Measurements from ENCODE around the gene STARD3.

Gene STARD3

DNA sequence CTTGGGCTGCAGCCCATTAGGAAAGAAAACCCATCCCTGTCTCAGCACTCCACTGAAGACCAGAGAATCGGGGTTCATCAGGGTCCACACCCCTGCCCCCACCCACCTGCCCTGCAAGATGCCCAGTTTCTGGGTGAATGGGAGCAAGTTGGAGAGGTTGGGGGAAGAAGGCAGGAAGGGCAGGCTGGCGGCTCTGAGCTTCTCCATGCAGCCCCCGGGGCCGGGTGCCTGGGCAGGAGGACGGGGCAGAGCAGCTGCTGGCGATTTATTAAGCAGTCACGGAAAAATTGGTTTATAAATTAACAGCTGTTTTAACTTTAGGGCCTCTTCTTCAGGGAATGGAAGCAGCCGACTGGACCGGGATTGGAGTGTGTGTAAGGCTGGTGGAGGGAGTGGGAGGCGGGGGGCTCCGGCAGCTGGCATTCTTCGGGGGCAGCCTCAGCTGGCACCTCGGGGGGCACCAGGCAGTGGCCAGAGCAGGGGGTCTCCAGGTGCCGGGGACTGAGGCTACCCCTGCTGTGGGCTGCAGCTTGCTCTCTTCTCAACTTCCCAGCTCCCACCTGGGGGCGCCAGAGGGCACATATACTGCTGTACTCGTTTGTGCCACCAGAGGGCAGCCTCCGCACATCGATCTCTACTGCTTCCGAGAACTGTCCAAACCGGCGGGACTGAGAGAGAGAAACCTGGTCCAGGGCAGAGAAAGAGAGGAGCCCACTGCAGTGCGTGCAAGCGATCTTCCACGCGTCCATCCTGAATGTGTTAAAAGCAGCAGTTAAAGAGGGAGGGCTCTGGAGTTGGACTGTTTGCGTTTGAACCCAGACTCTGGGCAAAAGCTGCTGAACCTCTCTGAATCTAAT, 15.2 kb upstream of the STARD3 start:
- DNase-seq = peak; percentile 29

DNA sequence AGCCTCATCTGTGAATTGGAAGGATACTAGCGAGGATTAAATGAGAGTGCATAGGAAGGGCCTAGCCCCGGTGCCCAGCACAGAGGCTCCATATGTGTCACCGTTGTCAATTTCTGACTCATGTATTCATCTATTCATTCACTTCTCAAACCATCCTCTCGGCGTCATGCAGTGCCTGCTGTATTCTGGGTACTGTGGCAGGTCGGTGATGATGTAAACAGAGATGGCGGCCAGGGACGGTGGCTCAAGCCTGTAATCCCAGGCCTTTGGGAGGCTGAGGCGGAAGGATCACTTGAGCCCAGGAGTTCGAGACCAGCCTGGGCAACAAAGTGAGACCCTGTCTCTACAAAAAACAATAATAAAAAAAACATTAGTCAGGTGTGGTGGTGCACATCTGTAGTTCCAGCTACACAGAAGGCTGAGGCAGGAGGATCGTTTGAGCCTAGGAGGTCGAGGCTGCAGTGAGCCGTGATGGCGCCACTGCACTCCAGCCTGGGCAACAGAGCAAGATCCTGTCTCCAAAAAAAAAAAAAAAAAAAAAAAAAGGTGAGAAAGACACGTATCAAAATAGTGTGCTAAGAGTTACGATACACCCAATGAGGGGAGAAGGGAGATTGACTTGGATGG, 14.5 kb upstream of the STARD3 start:
- DNase-seq = no peak

DNA sequence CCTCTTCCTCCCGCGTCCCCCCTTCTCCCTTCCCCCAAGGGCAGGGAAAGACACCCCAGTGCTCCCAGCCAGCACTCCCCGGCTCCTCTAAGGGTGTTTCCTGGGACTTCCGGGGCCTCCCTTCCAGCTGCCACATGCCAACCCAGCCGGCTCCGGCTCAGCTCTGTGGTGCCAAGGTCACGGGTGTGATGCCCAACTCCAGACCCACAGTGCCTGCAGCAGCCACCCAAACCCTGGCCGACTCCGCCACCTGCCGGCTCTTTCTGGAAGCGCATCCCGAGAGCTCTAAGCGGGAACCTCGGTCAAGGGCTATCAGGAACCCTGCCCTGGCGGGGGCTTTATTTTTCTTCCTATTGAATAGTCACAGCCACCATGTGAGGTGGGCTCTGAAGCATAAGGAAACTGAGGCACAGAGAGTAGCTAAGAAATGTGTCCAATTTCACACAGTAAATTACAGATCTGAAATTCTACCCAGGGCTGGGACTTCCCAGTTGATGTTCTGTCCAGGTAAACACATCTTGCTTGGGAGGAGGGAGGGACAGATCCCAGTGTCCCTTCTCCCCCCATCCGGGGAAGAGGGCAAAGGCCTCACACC, 13.5 kb upstream of the STARD3 start:
- DNase-seq = no peak

DNA sequence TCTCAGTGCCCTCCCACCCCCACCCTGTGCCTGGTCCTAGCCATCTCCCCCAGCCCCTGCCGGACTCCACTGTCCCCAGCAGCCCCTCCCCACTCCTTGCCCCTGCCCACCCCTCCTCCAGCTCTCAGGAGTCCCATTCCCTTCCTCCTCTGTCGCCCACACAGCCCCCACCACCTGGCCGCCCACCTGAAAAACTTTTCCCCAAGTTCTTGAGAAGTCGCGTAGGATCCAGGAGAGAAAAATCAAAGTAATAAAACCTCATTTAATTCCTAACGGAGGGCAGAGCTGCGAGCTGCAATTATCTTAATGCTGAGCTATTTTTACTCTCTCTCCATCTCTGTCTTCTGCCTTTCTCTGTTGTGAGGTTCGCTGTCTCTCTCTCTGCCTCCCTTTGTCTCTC, 12.6 kb upstream of the STARD3 start:
- no peak for DNase-seq

DNA sequence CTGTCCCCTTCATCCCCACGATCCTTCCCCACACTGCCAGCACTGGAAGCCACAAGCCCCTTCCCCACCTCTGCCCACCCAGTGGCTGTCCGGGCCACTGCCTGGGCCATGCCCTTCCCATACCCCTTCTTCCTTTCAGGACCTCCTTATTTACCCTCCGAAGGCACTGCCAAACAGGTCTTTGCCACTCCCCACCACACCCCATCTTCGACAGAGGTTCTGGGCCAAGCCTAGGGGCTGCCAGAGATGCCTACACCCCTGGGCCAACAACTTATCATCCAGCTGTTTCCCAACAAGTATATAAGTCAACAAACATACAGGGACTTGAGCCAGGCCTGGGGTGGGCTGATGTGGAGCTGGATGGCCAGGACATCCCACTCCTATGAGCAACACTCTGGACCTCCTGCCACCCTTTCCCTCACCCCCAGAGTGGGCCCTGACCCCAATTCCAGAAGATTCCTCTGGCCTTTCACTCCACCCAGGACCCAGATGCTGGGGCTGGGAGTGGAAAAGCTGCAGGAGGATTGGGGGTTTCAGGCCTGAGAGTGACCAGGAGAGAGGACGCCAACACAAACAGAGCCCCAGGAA, 11.7 kb upstream of the STARD3 start:
- no peak for DNase-seq

DNA sequence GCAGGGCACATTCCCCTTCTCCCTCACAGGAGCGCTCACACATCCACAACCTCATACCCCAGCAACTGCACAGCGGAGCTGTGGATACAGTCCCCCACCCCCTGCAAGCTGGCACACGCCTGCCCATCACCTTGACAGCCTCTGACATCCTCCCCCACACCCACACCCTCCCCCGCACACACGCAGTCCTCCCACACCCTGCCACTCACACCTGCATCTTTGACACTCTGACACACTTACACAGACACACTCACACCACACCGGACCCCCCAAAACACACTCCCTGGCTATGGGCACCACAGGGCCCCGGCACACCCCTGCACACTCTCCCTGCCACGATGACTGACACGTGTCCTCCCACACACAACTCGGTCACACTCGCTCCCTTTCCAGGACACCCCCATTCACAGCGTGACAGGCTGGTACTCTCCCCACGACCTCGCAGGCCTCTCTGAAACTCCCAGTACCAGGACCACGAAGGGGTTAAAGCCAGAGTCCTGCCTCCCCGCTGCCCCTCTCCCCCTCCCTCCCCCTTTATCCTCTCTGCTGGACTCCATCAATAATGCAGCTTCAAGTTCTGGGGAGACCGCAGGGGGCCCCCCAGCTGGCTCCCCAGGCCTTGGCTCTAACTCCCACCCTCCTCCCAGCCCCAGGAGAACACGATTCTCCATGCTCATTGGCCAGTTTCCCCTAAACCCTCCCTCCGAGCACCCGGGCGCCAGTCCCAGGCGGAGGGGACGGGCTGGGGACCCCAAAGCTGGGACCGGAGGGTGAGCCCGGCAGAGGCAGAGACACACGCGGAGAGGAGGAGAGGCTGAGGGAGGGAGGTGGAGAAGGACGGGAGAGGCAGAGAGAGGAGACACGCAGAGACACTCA, 10.5 kb upstream of the STARD3 start, which contains the start of gene PPP1R1B:
TSS of gene PPP1R1B (plus strand) at position 782 of the 876 bp plus-strand sequence. CDS start 441 bp downstream, outside the sequence.
- no peak for DNase-seq

DNA sequence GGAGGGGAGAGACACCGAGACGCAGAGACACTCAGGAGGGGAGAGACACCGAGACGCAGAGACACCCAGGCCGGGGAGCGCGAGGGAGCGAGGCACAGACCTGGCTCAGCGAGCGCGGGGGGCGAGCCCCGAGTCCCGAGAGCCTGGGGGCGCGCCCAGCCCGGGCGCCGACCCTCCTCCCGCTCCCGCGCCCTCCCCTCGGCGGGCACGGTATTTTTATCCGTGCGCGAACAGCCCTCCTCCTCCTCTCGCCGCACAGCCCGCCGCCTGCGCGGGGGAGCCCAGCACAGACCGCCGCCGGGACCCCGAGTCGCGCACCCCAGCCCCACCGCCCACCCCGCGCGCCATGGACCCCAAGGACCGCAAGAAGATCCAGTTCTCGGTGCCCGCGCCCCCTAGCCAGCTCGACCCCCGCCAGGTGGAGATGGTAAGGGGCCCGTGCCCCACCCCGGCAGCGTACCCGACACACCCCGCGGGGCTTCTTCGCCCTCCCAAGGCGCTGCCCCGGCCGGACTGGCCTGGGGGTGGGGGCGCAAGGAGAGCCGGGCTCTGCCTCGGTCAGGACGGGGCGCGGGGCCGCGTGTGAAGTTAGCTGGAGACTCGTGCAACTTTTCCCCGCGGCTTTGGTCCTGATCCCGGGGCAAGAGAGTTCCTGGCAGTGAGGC, 9.8 kb upstream of the STARD3 start:
- DNase-seq = no peak

DNA sequence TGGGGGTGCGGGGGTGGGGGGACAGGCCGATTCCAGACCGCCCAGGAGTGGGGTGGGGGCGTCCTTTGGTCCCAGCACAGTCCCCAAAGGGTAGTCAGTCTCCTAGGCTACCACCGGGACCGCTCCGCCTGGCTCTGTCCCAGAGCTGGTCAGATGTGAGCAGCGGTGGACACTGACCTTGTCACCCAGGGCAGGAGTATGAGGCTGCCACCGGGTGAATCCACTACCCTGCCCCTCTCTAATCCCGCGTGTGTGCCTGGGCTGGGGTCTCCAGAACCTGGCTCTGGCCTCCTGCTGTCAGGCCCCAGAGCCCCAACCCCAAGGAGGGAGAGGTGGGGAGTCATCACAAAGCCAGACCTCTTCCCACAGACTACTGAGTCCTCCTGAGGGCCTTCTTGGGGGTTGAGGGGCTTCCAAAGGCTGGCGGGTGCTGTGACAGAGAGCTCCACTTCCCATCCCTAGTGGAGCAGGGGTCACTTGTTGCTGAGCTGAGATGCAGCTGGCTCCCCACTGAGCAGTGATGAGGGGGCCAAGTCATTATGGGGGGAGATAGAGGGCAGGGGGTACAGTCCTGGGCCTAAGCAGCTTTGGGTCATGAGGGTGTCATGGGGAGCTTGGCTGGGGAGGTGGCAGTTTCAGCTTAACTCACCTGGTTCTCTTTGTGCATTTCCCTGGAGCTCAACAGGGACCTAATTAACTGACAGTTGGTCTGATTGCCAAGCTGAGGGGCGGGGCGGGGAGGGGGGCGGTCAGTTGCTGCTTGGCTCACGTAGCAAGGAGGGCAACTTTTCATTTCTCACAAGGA, 9.0 kb upstream of the STARD3 start:
- no peak for DNase-seq

DNA sequence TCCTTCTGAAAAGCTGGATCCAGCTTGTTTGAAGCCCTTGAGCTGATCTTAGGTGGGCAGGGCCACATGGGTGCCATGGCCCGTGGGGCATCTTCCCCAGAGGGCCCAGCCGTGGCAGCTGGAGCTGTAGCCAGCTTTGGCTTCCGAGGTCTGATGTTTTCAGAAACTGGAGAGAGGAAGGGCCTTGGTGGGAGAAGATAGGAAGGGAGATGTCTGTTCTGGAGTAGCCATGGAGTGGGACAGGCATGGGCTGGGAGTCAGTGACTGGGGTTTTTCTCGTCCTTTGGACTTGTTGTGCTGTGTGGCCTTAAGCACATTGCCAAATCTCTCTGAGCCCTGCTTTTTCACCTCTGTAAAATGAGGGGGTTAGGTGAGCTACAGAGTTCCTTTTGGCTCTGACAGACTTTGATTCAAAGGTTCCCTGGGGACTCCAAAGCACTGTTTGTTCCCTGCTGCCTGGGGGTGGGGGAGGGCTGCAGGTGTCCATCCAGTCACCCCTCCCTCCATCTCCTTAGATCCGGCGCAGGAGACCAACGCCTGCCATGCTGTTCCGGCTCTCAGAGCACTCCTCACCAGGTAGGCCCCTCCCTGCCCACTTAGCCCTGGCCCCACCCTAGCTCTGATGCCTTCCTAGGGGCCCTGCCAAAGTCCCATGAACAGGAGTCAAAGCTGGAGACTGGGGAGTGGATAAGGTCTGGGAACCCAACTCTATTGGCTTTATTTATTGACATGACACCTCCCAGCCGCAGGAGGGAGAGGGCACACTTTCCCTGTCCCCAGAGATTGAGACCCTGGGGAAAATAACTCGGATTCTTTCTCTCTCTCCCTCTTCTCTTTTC, 8.1 kb upstream of the STARD3 start:
- DNase-seq = no peak

DNA sequence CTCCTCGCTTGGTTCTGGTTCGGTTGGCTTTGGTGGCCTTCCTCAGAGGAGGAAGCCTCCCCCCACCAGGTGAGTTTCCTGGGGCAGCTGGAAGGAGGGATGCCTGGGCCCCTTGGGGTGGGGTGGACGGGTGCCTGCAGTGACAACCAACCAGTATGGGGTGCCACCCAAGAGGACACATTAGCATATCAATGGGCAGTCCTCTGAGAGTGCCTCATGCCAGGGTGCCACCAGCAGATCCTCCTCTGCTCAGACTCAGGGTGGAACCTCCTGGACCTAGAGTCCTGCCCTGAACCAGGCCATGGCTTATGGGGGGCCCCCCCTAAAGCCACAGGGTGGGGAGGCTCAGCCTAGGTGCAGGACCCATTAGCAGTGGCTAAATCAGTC, 7.5 kb upstream of the STARD3 start:
- no peak for DNase-seq

DNA sequence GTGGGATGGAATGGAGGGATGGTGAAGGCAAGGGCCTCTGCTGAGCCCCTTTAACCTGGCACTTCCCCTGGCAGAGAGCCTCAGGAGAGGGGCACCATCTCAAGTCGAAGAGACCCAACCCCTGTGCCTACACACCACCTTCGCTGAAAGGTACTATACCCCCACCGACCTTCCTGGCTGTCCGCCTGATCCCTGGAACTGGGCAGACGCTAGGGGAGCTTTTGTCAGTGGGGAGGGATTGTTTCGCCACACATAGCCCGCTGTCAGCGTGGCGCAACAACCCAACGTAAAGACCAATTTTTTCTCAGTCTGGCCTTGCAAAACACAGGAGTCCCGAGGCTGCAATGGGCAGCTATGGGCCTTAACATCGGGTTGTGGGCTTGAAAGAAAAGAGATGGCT, 7.0 kb upstream of the STARD3 start:
- no peak for DNase-seq

DNA sequence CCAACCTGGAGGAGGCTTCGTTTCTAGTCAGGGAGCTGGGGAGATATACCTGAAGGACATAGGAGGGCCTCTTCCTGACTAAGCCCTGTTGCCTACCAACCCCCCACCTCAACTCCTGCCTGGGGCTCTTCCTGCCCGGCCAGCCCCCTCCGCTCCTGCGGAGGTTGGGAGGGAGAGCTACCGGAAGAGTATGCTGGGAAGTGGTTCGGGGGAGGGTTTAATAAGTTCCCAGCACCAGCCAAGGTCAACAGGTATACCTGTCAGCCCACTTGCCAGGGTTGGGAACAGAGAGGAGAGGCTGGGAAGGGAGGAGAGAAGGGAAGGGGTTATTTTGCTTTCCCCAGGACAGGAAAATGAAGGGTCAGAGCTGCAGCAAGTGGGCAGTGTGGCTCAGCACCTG, 5.5 kb upstream of the STARD3 start:
- DNase-seq = no peak

DNA sequence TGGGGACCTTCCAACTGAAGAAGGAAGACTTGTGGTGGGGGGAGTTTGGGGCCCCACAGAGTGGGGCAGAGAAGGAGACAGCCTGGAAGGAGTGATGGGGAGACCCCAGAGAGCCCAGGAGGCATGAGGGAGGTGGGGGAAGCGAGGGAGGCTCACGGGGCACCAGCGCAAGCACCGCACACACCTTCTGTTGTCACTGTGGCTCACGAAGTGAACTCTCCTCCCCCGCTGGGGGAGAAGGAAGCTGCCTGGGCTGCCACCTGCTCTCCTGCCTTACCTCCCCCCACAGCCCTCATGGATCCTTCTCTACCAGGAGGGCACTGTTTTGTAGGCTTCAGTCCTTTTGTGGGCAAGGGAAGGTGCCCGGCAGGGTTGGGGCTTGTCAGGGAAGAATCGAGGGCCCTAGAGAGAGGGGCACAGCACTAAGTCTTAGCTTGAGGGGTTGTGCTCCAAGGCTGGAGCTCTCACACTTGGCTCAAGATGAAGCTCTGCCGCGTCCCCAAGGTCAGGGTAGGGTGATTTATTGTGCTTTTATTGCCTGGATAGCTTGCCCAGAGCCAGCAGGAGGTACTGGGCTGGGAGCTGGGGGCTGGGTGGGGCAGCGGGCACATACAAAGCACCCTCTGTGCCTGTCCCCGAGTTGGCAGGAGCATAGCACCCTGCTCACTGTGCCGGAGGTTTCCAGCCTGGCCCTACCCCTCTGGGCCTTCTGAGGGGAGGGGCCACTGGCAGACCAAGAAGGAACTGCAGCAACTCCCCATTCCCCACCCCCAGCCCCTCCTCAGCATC, 4.6 kb upstream of the STARD3 start:
- no peak for DNase-seq

DNA sequence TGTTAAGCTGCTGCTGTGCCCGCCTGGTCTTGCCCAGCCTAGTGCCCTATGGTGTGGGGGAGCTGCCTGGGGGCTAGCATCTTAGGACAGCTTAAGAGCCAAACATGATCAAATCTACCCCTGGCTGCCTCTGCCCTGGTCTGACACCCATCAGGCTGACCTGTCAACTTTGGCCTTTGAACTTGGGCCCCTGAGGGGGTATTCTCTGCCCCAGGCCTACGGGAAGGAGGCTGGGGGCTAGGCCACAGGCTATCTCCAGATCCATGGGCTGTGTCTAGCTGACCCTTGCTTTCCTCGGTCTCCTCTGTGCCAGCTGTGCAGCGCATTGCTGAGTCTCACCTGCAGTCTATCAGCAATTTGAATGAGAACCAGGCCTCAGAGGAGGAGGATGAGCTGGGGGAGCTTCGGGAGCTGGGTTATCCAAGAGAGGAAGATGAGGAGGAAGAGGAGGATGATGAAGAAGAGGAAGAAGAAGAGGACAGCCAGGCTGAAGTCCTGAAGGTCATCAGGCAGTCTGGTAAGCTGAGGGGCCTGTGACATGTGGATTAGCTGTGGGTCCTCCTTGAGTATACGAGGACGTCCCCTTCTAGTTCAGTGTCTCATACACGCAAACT, 3.3 kb upstream of the STARD3 start:
- DNase-seq = no peak

DNA sequence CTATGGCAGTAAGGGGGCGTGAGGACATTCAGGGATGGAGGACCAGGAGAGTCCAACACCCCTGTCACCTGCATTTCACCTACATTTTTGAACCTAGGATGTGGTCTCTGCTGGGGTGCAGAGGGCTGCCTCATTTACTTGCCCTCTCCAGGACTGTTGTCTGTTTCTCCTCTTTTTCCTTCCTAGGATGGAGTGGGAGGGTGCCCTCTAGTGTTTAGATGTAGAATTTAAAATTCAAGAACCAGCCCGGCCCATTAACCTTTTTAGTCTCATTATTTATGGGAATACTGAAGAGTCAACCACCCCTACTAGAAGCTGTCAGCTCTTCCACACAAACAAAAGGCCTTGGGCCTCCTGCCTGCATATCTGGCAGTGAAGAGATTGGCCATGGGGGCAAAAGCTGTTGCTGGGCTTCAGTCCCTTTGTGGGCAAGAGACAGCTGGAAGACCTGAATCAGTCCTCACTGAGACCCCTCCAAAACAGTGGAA, 2.5 kb upstream of the STARD3 start:
- no peak for DNase-seq

DNA sequence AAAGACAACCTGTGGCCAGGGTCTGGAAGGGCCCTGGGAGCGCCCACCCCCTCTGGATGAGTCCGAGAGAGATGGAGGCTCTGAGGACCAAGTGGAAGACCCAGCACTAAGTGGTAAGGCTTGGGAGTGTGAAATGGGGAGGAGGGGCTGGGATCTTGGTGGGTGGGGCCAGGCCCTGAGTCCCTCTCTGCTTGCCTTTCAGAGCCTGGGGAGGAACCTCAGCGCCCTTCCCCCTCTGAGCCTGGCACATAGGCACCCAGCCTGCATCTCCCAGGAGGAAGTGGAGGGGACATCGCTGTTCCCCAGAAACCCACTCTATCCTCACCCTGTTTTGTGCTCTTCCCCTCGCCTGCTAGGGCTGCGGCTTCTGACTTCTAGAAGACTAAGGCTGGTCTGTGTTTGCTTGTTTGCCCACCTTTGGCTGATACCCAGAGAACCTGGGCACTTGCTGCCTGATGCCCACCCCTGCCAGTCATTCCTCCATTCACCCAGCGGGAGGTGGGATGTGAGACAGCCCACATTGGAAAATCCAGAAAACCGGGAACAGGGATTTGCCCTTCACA, 1.2 kb upstream of the STARD3 start:
- DNase-seq = no peak

DNA sequence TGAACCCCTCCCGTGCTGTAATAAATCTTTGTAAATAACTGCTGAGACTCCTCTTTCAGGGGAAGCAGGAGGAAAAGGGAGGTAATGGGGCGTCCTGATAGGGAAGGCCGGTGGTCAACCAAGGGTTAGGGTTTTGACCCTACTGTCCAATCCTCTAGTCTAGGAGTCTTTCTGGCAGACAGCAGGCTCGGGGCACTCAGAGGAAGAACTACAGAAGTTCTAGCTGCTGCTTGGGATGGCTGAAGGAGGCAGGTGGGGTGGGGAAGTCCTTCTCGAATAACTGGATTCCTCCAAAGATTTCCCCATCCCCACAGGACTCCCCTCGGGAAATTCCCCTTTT, 387 bp upstream of the STARD3 start:
- DNase-seq = no peak

DNA sequence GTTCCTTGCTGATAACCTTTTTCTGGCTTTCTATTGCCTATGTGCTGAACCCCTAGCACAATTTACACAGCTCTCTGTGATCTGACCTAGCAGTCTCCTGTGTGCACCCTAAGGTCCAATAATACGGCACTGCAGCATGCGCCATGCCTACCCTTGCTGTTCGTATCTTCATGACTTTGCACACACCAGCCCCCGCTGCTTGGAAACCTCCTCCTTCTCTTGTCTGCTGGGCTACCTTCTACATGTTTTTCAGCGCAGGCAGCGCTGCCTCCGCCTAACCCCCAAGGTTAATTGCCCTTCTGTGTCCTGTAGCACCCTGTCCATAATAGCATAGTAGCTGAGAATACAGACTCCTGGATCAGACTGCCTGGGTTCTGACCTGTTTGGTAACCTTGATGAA, 1.4 kb downstream of the STARD3 start:
- DNase-seq = no peak

DNA sequence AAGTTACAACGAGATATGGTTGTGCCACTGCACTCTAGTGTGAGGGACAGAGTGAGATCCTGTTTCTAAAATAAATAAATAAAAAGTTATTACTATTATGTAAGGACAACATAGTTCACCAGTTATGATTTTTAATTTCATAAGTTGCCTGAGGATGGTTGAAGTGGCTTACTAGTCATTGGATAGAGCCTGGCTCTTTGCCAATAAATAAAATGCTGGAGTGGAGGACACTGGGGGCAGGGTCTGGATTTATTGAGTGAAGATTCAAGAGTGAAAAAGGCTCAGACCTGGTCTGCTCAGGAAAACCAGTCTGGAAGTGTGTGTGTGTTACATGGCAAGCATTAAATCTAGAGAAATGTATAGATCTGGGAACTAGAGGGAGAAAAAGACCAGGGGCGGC, 2.1 kb downstream of the STARD3 start:
- no peak for DNase-seq
